ENCODE results near the gene SDK2. TPM values are rescaled to one million over a fixed set of nuclear protein-coding genes. Genes with fewer than 3 reads are reported as not detected.

SDK2 gene
- polyA plus RNA-seq, 3 donors from 2014 or later = not detected

GRCh38 chr17:73394512-73395450 is 249.5 kb downstream of the SDK2 start:
- Mint-ChIP-seq H3K27me3 (ENCODE audit: low read depth in 3 of 3) (peaks cover 0 to 2% (median 0%) of the 10 kb centered on the region in 3 donors), H3K4me3 (no peak overlapping the region), H3K4me1 (no peaks in the 10 kb centered on the region), H3K27ac (no peak overlapping the region), H3K36me3 (no peaks in the 10 kb centered on the region), H3K9me3 (no peaks in the 10 kb centered on the region)
- no peak for DNase-seq

DNA sequence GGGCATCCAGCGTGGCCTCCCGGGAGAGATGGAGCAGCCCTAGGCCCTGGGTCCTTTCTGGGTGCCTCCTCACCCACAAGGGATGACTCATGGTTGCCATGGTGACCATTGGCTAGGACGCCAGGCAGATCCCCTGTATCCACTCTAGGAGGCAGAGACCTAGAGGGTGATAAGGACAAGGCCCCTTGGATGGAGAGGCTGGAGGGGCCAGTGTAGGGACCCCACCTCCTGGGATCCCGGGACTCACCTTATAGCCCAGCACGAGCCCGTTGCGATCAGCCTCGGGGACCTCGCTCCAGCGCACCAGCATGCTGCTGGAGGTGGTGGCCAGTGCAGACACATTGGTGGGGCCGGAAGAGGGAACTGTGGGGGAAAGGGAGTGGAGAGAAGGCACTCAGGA is 250.3 kb downstream of the SDK2 start:
- H3K4me1 Mint-ChIP-seq = no peaks in the 10 kb centered on the region
- H3K4me3 Mint-ChIP-seq = no peak overlapping the region
- H3K36me3 Mint-ChIP-seq = no peaks in the 10 kb centered on the region

GRCh38 chr17:73393381-73393780 is 250.9 kb downstream of the SDK2 start:
- peaks cover 0 to 2% (median under 1%) of the 10 kb centered on the region in 3 donors for H3K27me3 Mint-ChIP-seq (ENCODE audit: low read depth in 3 of 3)
- no peaks in the 10 kb centered on the region for H3K9me3 Mint-ChIP-seq
- H3K27ac Mint-ChIP-seq = no peak overlapping the region
- DNase-seq = no peak
- no peak overlapping the region for H3K4me3 Mint-ChIP-seq
- H3K4me1 Mint-ChIP-seq = no peaks in the 10 kb centered on the region
- H3K36me3 Mint-ChIP-seq = no peaks in the 10 kb centered on the region

More for the DNA sequence above, 250.3 kb downstream of the SDK2 start:
- Mint-ChIP-seq H3K9me3 (no peaks in the 10 kb centered on the region), H3K27ac (no peak overlapping the region), H3K27me3 (ENCODE audit: low read depth in 3 of 3) (peaks cover 0 to 2% (median 0%) of the 10 kb centered on the region in 3 donors)
- no peak for DNase-seq

DNA sequence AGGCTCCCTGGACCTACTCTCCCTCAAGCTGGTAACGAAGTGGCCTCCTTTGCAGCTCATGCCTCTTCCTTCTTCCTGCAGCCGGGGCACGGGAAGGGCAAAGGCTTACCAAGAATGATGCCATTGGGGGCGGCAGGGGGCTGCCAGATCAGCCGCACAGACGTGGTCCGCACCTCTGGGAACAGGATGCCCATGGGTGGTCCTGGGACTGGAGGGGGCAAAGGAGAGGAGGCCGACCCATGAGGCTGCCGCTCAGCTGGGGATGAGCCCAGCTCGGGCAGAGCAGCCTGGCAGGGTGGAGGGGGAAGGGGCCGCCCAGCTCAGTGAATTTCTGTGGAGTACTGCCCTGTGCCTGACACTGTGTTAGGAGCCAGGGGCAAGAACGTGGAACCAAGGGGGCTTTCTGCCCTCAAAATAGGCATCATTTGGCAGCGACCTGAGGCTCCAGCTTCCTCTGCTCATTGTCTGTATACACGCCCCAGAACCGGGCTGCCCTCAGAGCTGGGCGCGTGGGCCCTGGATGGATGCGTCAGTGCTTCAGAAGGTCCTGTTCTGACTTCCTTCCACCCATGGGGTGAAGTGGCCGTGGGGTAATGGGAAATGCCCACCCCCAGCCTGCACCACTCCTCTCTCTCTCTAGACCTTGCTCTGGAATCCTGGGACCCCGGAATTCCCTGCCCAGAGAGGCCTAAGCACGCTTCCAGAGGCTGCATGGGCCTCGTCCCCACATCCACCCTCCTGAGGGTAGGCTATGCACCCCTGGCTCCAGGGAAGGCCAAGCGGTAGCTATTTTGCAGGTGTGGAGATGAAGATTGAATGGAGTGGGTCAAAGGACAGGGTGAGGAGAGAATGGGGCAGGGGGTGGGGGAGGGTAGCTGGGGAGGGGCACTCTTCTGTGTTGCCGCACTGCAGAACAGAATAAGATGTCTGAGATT is 252.6 kb downstream of the SDK2 start:
- Mint-ChIP-seq H3K27me3 (ENCODE audit: low read depth in 3 of 3) (peaks cover 0 to 2% (median 2%) of the 10 kb centered on the region in 3 donors), H3K36me3 (no peaks in the 10 kb centered on the region), H3K4me1 (no peaks in the 10 kb centered on the region), H3K4me3 (no peak overlapping the region), H3K27ac (no peak overlapping the region), H3K9me3 (no peaks in the 10 kb centered on the region)
- DNase-seq = no peak

- no peaks in the 10 kb centered on the region for H3K4me1 Mint-ChIP-seq
- no peak overlapping the region for H3K4me3 Mint-ChIP-seq
- no peak for DNase-seq
- peaks cover 0 to 2% (median 2%) of the 10 kb centered on the region in 3 donors for H3K27me3 Mint-ChIP-seq (ENCODE audit: low read depth in 3 of 3)
- H3K36me3 Mint-ChIP-seq = no peaks in the 10 kb centered on the region
- no peak overlapping the region for H3K27ac Mint-ChIP-seq
- H3K9me3 Mint-ChIP-seq = no peaks in the 10 kb centered on the region
Observed at GRCh38 chr17:73390851-73391250, 253.4 kb downstream of the SDK2 start.

DNA sequence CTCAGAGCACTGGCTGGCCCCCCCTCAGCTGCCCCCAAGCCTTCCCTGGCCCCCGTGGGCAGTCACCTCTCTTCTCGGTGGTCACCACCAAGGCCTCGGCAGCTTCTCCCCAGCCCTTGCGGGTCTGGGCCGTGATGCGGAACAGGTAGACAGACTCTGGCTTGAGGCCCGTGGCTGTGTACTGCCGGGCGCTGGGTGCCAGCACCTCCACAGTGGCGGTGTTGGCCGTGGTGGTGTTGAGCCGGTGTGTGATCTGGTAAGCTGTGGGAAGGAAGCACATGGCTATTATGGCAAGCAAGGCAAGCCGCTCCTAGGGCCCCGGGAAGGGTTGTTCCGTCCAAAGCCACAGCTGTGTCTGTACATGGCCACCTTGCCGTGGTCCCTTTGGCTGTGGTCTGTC is 254.0 kb downstream of the SDK2 start:
- no peak overlapping the region for H3K27ac Mint-ChIP-seq
- H3K36me3 Mint-ChIP-seq = no peaks in the 10 kb centered on the region
- peaks cover 0 to 2% (median 2%) of the 10 kb centered on the region in 3 donors for H3K27me3 Mint-ChIP-seq (ENCODE audit: low read depth in 3 of 3)
- DNase-seq = no peak
- no peaks in the 10 kb centered on the region for H3K4me1 Mint-ChIP-seq
- H3K4me3 Mint-ChIP-seq = no peak overlapping the region
- no peaks in the 10 kb centered on the region for H3K9me3 Mint-ChIP-seq

GRCh38 chr17:73389411-73389810 is 254.8 kb downstream of the SDK2 start:
- H3K36me3 Mint-ChIP-seq = no peaks in the 10 kb centered on the region
- peaks cover 0 to 2% (median 2%) of the 10 kb centered on the region in 3 donors for H3K27me3 Mint-ChIP-seq (ENCODE audit: low read depth in 3 of 3)
- no peak for DNase-seq
- H3K4me1 Mint-ChIP-seq = no peaks in the 10 kb centered on the region
- no peak overlapping the region for H3K4me3 Mint-ChIP-seq
- no peak overlapping the region for H3K27ac Mint-ChIP-seq
- H3K9me3 Mint-ChIP-seq = no peaks in the 10 kb centered on the region

GRCh38 chr17:73388578-73388905 is 255.7 kb downstream of the SDK2 start:
- H3K4me1 Mint-ChIP-seq = no peaks in the 10 kb centered on the region
- H3K4me3 Mint-ChIP-seq = no peak overlapping the region
- no peaks in the 10 kb centered on the region for H3K9me3 Mint-ChIP-seq
- no peak for DNase-seq
- H3K36me3 Mint-ChIP-seq = no peaks in the 10 kb centered on the region
- peaks cover 0 to 2% (median 2%) of the 10 kb centered on the region in 3 donors for H3K27me3 Mint-ChIP-seq (ENCODE audit: low read depth in 3 of 3)
- no peak overlapping the region for H3K27ac Mint-ChIP-seq

DNA sequence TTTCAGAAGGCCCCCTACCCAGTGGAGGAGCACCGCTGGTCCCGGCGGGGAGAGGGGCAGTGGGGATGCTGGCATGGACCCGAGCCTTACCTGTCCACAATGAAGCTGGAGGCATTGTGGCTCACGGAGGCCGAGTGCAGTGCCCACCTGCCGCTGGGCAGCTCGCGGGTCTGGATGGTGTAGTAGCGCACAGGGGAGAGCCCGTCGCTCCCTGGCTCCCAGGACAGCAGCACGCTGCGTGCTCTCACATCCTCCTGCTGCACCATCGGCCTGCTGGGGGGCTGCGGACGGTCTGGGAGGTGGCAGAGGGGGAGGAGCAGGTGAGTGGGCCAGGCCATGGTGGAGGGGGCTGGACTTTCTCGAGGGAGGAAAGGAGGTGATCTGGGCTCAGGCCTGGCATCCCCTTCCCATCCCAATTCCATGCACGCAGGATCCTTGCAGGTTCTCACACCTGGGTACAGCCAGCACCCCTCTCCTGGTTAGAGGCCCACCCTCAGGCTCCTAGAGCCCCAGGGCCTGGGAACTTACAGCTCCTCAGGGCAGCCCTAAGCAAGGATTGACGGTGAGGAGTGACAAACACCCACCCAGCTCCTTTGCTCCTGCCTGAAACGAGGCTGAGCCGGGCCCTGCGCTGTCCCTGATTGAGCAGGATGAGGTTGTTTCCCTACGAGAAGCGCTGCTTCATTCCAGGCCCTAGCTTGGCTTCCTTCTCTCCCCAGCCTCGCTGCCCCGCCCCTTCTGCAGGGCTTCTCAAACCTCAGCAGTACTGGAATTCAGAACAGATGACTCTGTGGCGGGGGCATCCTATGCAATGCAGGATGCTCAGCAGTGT is 256.3 kb downstream of the SDK2 start:
- Mint-ChIP-seq H3K36me3 (no peaks in the 10 kb centered on the region), H3K4me3 (no peak overlapping the region), H3K27ac (no peak overlapping the region), H3K4me1 (no peaks in the 10 kb centered on the region), H3K9me3 (no peaks in the 10 kb centered on the region), H3K27me3 (ENCODE audit: low read depth in 3 of 3) (peaks cover 0 to 2% (median 2%) of the 10 kb centered on the region in 3 donors)
- no peak for DNase-seq

DNA sequence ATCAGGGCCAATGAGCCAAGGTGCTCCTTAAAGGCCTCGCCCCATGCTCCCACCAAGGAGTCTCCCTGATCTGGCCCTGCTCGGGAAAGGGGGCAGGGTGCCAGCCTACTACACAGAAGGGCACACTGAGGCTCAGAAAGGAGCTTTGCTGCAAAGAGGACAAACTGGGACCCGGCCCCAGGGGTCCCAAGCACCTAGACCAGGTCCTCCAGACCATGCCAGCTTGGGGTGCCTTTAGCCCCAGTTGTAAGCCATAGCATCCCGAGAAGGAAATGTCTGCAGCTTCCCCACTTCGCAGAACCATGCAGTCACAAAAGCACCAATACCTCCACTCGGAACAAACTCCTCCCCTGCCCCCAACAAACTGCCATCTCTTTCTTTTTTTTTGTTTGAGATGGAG is 257.7 kb downstream of the SDK2 start:
- no peak for DNase-seq
- H3K27ac Mint-ChIP-seq = no peak overlapping the region
- H3K36me3 Mint-ChIP-seq = no peaks in the 10 kb centered on the region
- H3K4me3 Mint-ChIP-seq = no peak overlapping the region
- H3K4me1 Mint-ChIP-seq = no peaks in the 10 kb centered on the region
- H3K27me3 Mint-ChIP-seq (ENCODE audit: low read depth in 3 of 3) = peaks cover 0 to 2% (median 2%) of the 10 kb centered on the region in 3 donors
- H3K9me3 Mint-ChIP-seq = no peaks in the 10 kb centered on the region

- Mint-ChIP-seq H3K9me3 (no peaks in the 10 kb centered on the region), H3K4me3 (no peak overlapping the region), H3K27me3 (ENCODE audit: low read depth in 3 of 3) (peaks cover 0 to 4% (median 0%) of the 10 kb centered on the region in 3 donors), H3K4me1 (no peaks in the 10 kb centered on the region), H3K36me3 (no peaks in the 10 kb centered on the region), H3K27ac (no peak overlapping the region)
- DNase-seq = no peak
Observed at GRCh38 chr17:73384926-73385325, 259.3 kb downstream of the SDK2 start.

GRCh38 chr17:73380439-73381106 is 263.7 kb downstream of the SDK2 start:
- Mint-ChIP-seq H3K36me3 (no peaks in the 10 kb centered on the region), H3K27ac (no peak overlapping the region), H3K9me3 (peaks cover 0 to 2% (median 0%) of the 10 kb centered on the region in 6 donors), H3K27me3 (ENCODE audit: low read depth in 3 of 3) (peaks cover 0 to 2% (median 0%) of the 10 kb centered on the region in 3 donors), H3K4me1 (no peaks in the 10 kb centered on the region), H3K4me3 (no peak overlapping the region)
- DNase-seq = no peak

- no peak overlapping the region for H3K27ac Mint-ChIP-seq
- H3K9me3 Mint-ChIP-seq = peaks cover 0 to 2% (median 0%) of the 10 kb centered on the region in 6 donors
- no peaks in the 10 kb centered on the region for H3K4me1 Mint-ChIP-seq
- H3K4me3 Mint-ChIP-seq = no peak overlapping the region
- no peak for DNase-seq
- no peaks in the 10 kb centered on the region for H3K36me3 Mint-ChIP-seq
- H3K27me3 Mint-ChIP-seq (ENCODE audit: low read depth in 3 of 3) = peaks cover 0 to 2% (median 0%) of the 10 kb centered on the region in 3 donors
Observed at GRCh38 chr17:73379826-73380225, 264.4 kb downstream of the SDK2 start.

All from immature natural killer cell (primary cell).